Measurements from ENCODE around the gene SSBP3. TPM values are rescaled to one million over a fixed set of nuclear protein-coding genes. Genes with fewer than 3 reads are reported as not detected.
"Not testable (repeated sequence)": the region's sequence is repeated elsewhere in the genome, so short reads cannot be mapped to it uniquely, and the experiment has no call there.

Gene SSBP3
- total RNA-seq, 3 donors from 2014 or later, result 21.3 to 28.0 (median 25.6) TPM

GRCh38 chr1:54220004-54220811 is 186.0 kb downstream of the SSBP3 start:
- intact Hi-C loops (cut with DNase I; ENCODE audit: low total_unique reads), result no loop called here
- Histone ChIP-seq H3K27me3 (no peaks in the 10 kb centered on the region), H3K4me3 (peak overlapping the region in 1 of 3 donors; percentile 15), H3K27ac (peak overlapping the region; percentile 42 to 52), H3K9me3 (no peaks in the 10 kb centered on the region), H3K36me3 (no peaks in the 10 kb centered on the region), H3K4me1 (no peaks in the 10 kb centered on the region)
- DNase-seq (ENCODE audit: low spot score in 2 of 2), result no peak
- TF ChIP-seq POLR2AphosphoS5 (IDR thresholded peaks at IDR 0.05) (no peak), POLR2A (IDR thresholded peaks at IDR 0.05) (no peak), CTCF (IDR thresholded peaks at IDR 0.05) (no peak)

GRCh38 chr1:54219688-54220003 is 186.5 kb downstream of the SSBP3 start:
- no peaks in the 10 kb centered on the region for H3K36me3 ChIP-seq
- intact Hi-C loops (cut with DNase I; ENCODE audit: low total_unique reads), result no loop called here
- no peak for DNase-seq (ENCODE audit: low spot score in 2 of 2)
- no peaks in the 10 kb centered on the region for H3K9me3 ChIP-seq
- H3K27me3 ChIP-seq, result no peaks in the 10 kb centered on the region
- no peaks in the 10 kb centered on the region for H3K4me1 ChIP-seq
- no peak overlapping the region for H3K4me3 ChIP-seq
- H3K27ac ChIP-seq, result peak overlapping the region; percentile 42 to 52
- no peak for TF ChIP-seq CTCF (IDR thresholded peaks at IDR 0.05)
- no peak for TF ChIP-seq POLR2A (IDR thresholded peaks at IDR 0.05)

- H3K4me1 ChIP-seq, result no peaks in the 10 kb centered on the region
- H3K27me3 ChIP-seq, result no peaks in the 10 kb centered on the region
- no peaks in the 10 kb centered on the region for H3K9me3 ChIP-seq
- TF ChIP-seq CTCF (IDR thresholded peaks at IDR 0.05) (no peak), POLR2AphosphoS5 (IDR thresholded peaks at IDR 0.05) (no peak), POLR2A (IDR thresholded peaks at IDR 0.05) (no peak)
- no peak overlapping the region for H3K4me3 ChIP-seq
- intact Hi-C loops (cut with DNase I; ENCODE audit: low total_unique reads), result no loop called here
- no peaks in the 10 kb centered on the region for H3K36me3 ChIP-seq
- peak overlapping the region; percentile 35 to 52 for H3K27ac ChIP-seq
- DNase-seq (ENCODE audit: low spot score in 2 of 2), result no peak
Observed at GRCh38 chr1:54218883-54219687, 187.1 kb downstream of the SSBP3 start.

- H3K27me3 ChIP-seq, result no peaks in the 10 kb centered on the region
- intact Hi-C loops (cut with DNase I; ENCODE audit: low total_unique reads), result no loop called here
- H3K9me3 ChIP-seq, result no peaks in the 10 kb centered on the region
- no peak overlapping the region for H3K27ac ChIP-seq
- no peaks in the 10 kb centered on the region for H3K4me1 ChIP-seq
- TF ChIP-seq POLR2AphosphoS5 (IDR thresholded peaks at IDR 0.05), result no peak
- H3K36me3 ChIP-seq, result peaks cover 14% of the 10 kb centered on the region
- H3K4me3 ChIP-seq, result no peak overlapping the region
- no peak for DNase-seq (ENCODE audit: low spot score in 2 of 2)
Observed at GRCh38 chr1:54215523-54215922, 190.7 kb downstream of the SSBP3 start.

- Histone ChIP-seq H3K9me3 (no peaks in the 10 kb centered on the region), H3K27ac (no peak overlapping the region), H3K4me1 (no peaks in the 10 kb centered on the region), H3K27me3 (no peaks in the 10 kb centered on the region), H3K4me3 (no peak overlapping the region), H3K36me3 (peaks cover 14% of the 10 kb centered on the region)
- DNase-seq (ENCODE audit: low spot score in 2 of 2), result no peak
- intact Hi-C loops (cut with DNase I; ENCODE audit: low total_unique reads), result no loop called here
- TF ChIP-seq POLR2A (IDR thresholded peaks at IDR 0.05), result no peak
- no peak for TF ChIP-seq CTCF (IDR thresholded peaks at IDR 0.05)
- TF ChIP-seq POLR2AphosphoS5 (IDR thresholded peaks at IDR 0.05), result no peak
Observed at GRCh38 chr1:54212872-54213271, 193.3 kb downstream of the SSBP3 start.

- DNase-seq (ENCODE audit: low spot score in 2 of 2); H3K9me3 ChIP-seq; intact Hi-C loops (cut with DNase I; ENCODE audit: low total_unique reads); H3K4me1 ChIP-seq; H3K27ac ChIP-seq; H3K27me3 ChIP-seq; H3K4me3 ChIP-seq: not testable (repeated sequence)
- peaks cover 11% of the 10 kb centered on the region for H3K36me3 ChIP-seq
Observed at GRCh38 chr1:54207896-54208295, 198.3 kb downstream of the SSBP3 start.

Measured in breast epithelium (tissue), 4 donors.